Skeletal muscle tissue (tissue), 4 donors: Measurements from ENCODE around the gene GABBR2. TPM values are rescaled to one million over a fixed set of nuclear protein-coding genes. Genes with fewer than 3 reads are reported as not detected.

Experiments
- H3K27ac ChIP-seq: one replicate; pipeline ENCODE4 v1.7.0; 2013; ENCODE audit warnings: mild to moderate bottlenecking, low read depth, low read length, inconsistent platforms
- H3K27me3 ChIP-seq, 3 donors: one replicate each; pipeline ENCODE4 v1.7.0; 2013; ENCODE audit warnings: low read length in 3 of 3; ENCODE audit not compliant: control insufficient read depth in 3 of 3, insufficient read depth in 3 of 3
- H3K36me3 ChIP-seq, 3 donors: one replicate each; pipeline ENCODE4 v1.7.0; 2013; ENCODE audit warnings: low read length in 3 of 3; ENCODE audit not compliant: control insufficient read depth in 3 of 3, insufficient read depth in 3 of 3
- H3K4me1 ChIP-seq, 3 donors: one replicate each; pipeline ENCODE4 v1.7.0; 2013; ENCODE audit warnings: low read length in 3 of 3, mild to moderate bottlenecking in 3 of 3; ENCODE audit not compliant: control insufficient read depth in 3 of 3, insufficient read depth in 3 of 3
- H3K4me3 ChIP-seq, 3 donors: one replicate each; pipeline ENCODE4 v1.7.0; 2013; ENCODE audit warnings: low read length in 3 of 3
- H3K9ac ChIP-seq, 3 donors: one replicate each; pipeline ENCODE4 v1.7.0; 2013; ENCODE audit warnings: low read length in 3 of 3, mild to moderate bottlenecking in 3 of 3, moderate library complexity in 2 of 3, low read depth in 1 of 3
- H3K9me3 ChIP-seq, 3 donors: one replicate each; pipeline ENCODE4 v1.7.0; 2013; ENCODE audit warnings: low read length in 3 of 3; ENCODE audit not compliant: control insufficient read depth in 3 of 3
- total RNA-seq: library from RNA; depleted of rRNA; stranded (reverse); fragments of >200 nt; gene quantifications from one replicate; pipeline ENCODE4 v1.2.3, GENCODE V29; 2014
- donor health status: Osteomylitis.

GABBR2 gene
- total RNA-seq, 1 donor from 2014 or later: under 0.01 TPM

GRCh38 chr9:98331536-98332259 lies 377.0 kb downstream of the GABBR2 start:
- Histone ChIP-seq H3K4me3 (no peak overlapping the region), H3K36me3 (no peaks in the 10 kb centered on the region), H3K27me3 (peaks cover 0 to 8% (median 4%) of the 10 kb centered on the region in 3 donors), H3K27ac (no peak overlapping the region), H3K9ac (no peak overlapping the region), H3K9me3 (no peaks in the 10 kb centered on the region), H3K4me1 (no peaks in the 10 kb centered on the region)

- Histone ChIP-seq H3K4me1 (no peaks in the 10 kb centered on the region), H3K9ac (no peak overlapping the region), H3K27ac (no peak overlapping the region), H3K9me3 (no peaks in the 10 kb centered on the region), H3K27me3 (peaks cover 0 to 8% (median 4%) of the 10 kb centered on the region in 3 donors), H3K4me3 (no peak overlapping the region), H3K36me3 (no peaks in the 10 kb centered on the region)
Measured at GRCh38 chr9:98330831-98331230, 377.9 kb downstream of the GABBR2 start.

GRCh38 chr9:98329904-98330303 lies 378.8 kb downstream of the GABBR2 start:
- Histone ChIP-seq H3K36me3 (no peaks in the 10 kb centered on the region), H3K27me3 (peaks cover 0 to 8% (median 4%) of the 10 kb centered on the region in 3 donors), H3K9ac (no peak overlapping the region), H3K27ac (no peak overlapping the region), H3K4me1 (no peaks in the 10 kb centered on the region), H3K4me3 (no peak overlapping the region), H3K9me3 (no peaks in the 10 kb centered on the region)

GRCh38 chr9:98329281-98329680 lies 379.5 kb downstream of the GABBR2 start:
- Histone ChIP-seq H3K9ac (no peak overlapping the region), H3K27ac (no peak overlapping the region), H3K36me3 (no peaks in the 10 kb centered on the region), H3K27me3 (peaks cover 0 to 8% (median 4%) of the 10 kb centered on the region in 3 donors), H3K9me3 (no peaks in the 10 kb centered on the region), H3K4me3 (no peak overlapping the region), H3K4me1 (no peaks in the 10 kb centered on the region)

- Histone ChIP-seq H3K36me3 (no peaks in the 10 kb centered on the region), H3K4me1 (no peaks in the 10 kb centered on the region), H3K27ac (no peak overlapping the region), H3K4me3 (no peak overlapping the region), H3K9me3 (no peaks in the 10 kb centered on the region), H3K27me3 (peaks cover 0 to 8% (median 4%) of the 10 kb centered on the region in 3 donors), H3K9ac (no peak overlapping the region)
Measured at GRCh38 chr9:98328770-98329169, 380.0 kb downstream of the GABBR2 start.

GRCh38 chr9:98328141-98328540 lies 380.6 kb downstream of the GABBR2 start:
- Histone ChIP-seq H3K9me3 (no peaks in the 10 kb centered on the region), H3K4me3 (no peak overlapping the region), H3K27ac (no peak overlapping the region), H3K36me3 (no peaks in the 10 kb centered on the region), H3K9ac (no peak overlapping the region), H3K27me3 (peaks cover 0 to 8% (median 4%) of the 10 kb centered on the region in 3 donors), H3K4me1 (no peaks in the 10 kb centered on the region)

- Histone ChIP-seq H3K27ac (no peak overlapping the region), H3K9ac (no peak overlapping the region), H3K4me1 (no peaks in the 10 kb centered on the region), H3K4me3 (no peak overlapping the region), H3K27me3 (peaks cover 0 to 8% (median under 1%) of the 10 kb centered on the region in 3 donors), H3K36me3 (no peaks in the 10 kb centered on the region), H3K9me3 (no peaks in the 10 kb centered on the region)
Measured at GRCh38 chr9:98327249-98327561, 381.5 kb downstream of the GABBR2 start.

GRCh38 chr9:98326459-98327248 lies 382.1 kb downstream of the GABBR2 start:
- Histone ChIP-seq H3K4me1 (no peaks in the 10 kb centered on the region), H3K9me3 (no peaks in the 10 kb centered on the region), H3K27ac (no peak overlapping the region), H3K36me3 (no peaks in the 10 kb centered on the region), H3K27me3 (peaks cover 0 to 5% (median 3%) of the 10 kb centered on the region in 3 donors), H3K9ac (no peak overlapping the region), H3K4me3 (no peak overlapping the region)

- no peaks in the 10 kb centered on the region for H3K4me1 ChIP-seq
- no peaks in the 10 kb centered on the region for H3K9me3 ChIP-seq
- H3K4me3 ChIP-seq: no peak overlapping the region
- H3K27ac ChIP-seq: no peak overlapping the region
- H3K27me3 ChIP-seq: peaks cover 0 to 3% (median 0%) of the 10 kb centered on the region in 3 donors
- no peak overlapping the region for H3K9ac ChIP-seq
- no peaks in the 10 kb centered on the region for H3K36me3 ChIP-seq
Measured at GRCh38 chr9:98324801-98325200, 383.9 kb downstream of the GABBR2 start.

GRCh38 chr9:98323831-98324135 lies 385.0 kb downstream of the GABBR2 start:
- H3K27me3 ChIP-seq: peaks cover 0 to 3% (median 0%) of the 10 kb centered on the region in 3 donors
- no peaks in the 10 kb centered on the region for H3K4me1 ChIP-seq
- no peaks in the 10 kb centered on the region for H3K36me3 ChIP-seq
- H3K9ac ChIP-seq: no peak overlapping the region
- H3K4me3 ChIP-seq: no peak overlapping the region
- no peak overlapping the region for H3K27ac ChIP-seq
- no peaks in the 10 kb centered on the region for H3K9me3 ChIP-seq
